SK-N-SH treated with all-trans-retinoic acid at 6 μM for 48 hours (cell line): ENCODE results near the gene KIF6.

Source experiments
- ATAC-seq: fragments of 200-7000 bp; cut with Tn5 transposase; 3 replicates; pipeline ENCODE4 v1.9.1; 2020; ENCODE audit warnings: mild to moderate bottlenecking, moderate library complexity
- CREB5 ChIP-seq: fragments of 250-450 bp; sonication (Bioruptor Pico); IDR thresholded peaks from 2 replicates; pipeline ENCODE4 v1.5.1; 2020; ENCODE audit warnings: low read depth, mild to moderate bottlenecking, moderate library complexity
- CSRNP3 ChIP-seq: fragments of 250-450 bp; sonication (Bioruptor Pico); IDR thresholded peaks from 2 replicates; pipeline ENCODE4 v1.5.1; 2021; ENCODE audit warnings: mild to moderate bottlenecking, moderate library complexity
- ESRRG ChIP-seq: fragments of 250-450 bp; sonication (Bioruptor Pico); IDR thresholded peaks from 2 replicates; pipeline ENCODE4 v1.6.1; 2021; ENCODE audit warnings: mild to moderate bottlenecking
- GLIS3 ChIP-seq: fragments of 250-450 bp; sonication (Bioruptor Pico); IDR thresholded peaks from 2 replicates; pipeline ENCODE4 v1.5.0; 2020; ENCODE audit warnings: mild to moderate bottlenecking, moderate library complexity
- OSR1 ChIP-seq: fragments of 250-450 bp; sonication (Bioruptor Pico); IDR thresholded peaks from 2 replicates; pipeline ENCODE4 v1.8.0; 2022; ENCODE audit warnings: moderate library complexity, mild to moderate bottlenecking, inconsistent platforms
- SNAI2 ChIP-seq: fragments of 250-450 bp; sonication (Bioruptor Pico); IDR thresholded peaks from 2 replicates; pipeline ENCODE4 v1.5.0; 2020; ENCODE audit warnings: mild to moderate bottlenecking, moderate library complexity
- TCF4 ChIP-seq: fragments of 250-450 bp; sonication (Bioruptor Pico); IDR thresholded peaks from 2 replicates; pipeline ENCODE4 v1.8.0; 2021; ENCODE audit warnings: mild to moderate bottlenecking, moderate library complexity, borderline replicate concordance
- TOX ChIP-seq: fragments of 250-450 bp; sonication (Bioruptor Pico); IDR thresholded peaks from 2 replicates; pipeline ENCODE4 v1.8.0; 2021; ENCODE audit warnings: mild to moderate bottlenecking, moderate library complexity, borderline replicate concordance
- TSHZ2 ChIP-seq: fragments of 250-450 bp; sonication (Bioruptor Pico); IDR thresholded peaks from 2 replicates; pipeline ENCODE4 v1.5.0; 2020; ENCODE audit warnings: mild to moderate bottlenecking, moderate library complexity
- ZC3H10 ChIP-seq: fragments of 250-450 bp; sonication (Bioruptor Pico); IDR thresholded peaks from 2 replicates; pipeline ENCODE4 v1.5.1; 2021; ENCODE audit warnings: mild to moderate bottlenecking, moderate library complexity
- ZFP3 ChIP-seq: fragments of 250-450 bp; sonication (Bioruptor Pico); IDR thresholded peaks from 2 replicates; pipeline ENCODE4 v1.5.0; 2020; ENCODE audit warnings: mild to moderate bottlenecking, moderate library complexity
- ZFP30 ChIP-seq: fragments of 450-650 bp; formaldehyde crosslinking; IDR thresholded peaks from 2 replicates; pipeline ENCODE4 v1.5.0; 2022; ENCODE audit warnings: mild to moderate bottlenecking, moderate library complexity
- ZNF565 ChIP-seq: fragments of 450-650 bp; formaldehyde crosslinking; conservative IDR thresholded peaks from 2 replicates; pipeline ENCODE4 v1.5.0; 2020; ENCODE audit warnings: low read depth, mild to moderate bottlenecking, moderate library complexity
- ZNF70 ChIP-seq: fragments of 450-650 bp; formaldehyde crosslinking; IDR thresholded peaks from 2 replicates; pipeline ENCODE4 v1.5.0; 2020; ENCODE audit warnings: mild to moderate bottlenecking, moderate library complexity
- ZNF8 ChIP-seq: fragments of 450-650 bp; formaldehyde crosslinking; IDR thresholded peaks from 2 replicates; pipeline ENCODE4 v1.5.0; 2020; ENCODE audit warnings: mild to moderate bottlenecking, moderate library complexity

The KIF6 gene

GRCh38 chr6:39638126-39638822 lies 86.9 kb downstream of the KIF6 start:
- no peak for ATAC-seq
- TF ChIP-seq ZNF70 (no peak), ZFP3 (CRISPR knock-in tag) (no peak), SNAI2 (CRISPR knock-in tag) (no peak), TSHZ2 (CRISPR knock-in tag) (no peak), CREB5 (CRISPR knock-in tag) (no peak), TCF4 (no peak), CSRNP3 (CRISPR knock-in tag) (no peak)

GRCh38 chr6:39634646-39635341 lies 90.4 kb downstream of the KIF6 start:
- no peak for TF ChIP-seq ZNF70
- no peak for TF ChIP-seq TCF4
- no peak for TF ChIP-seq TSHZ2 (CRISPR knock-in tag)
- TF ChIP-seq ZC3H10 (CRISPR knock-in tag): no peak
- no peak for TF ChIP-seq OSR1 (CRISPR knock-in tag)
- TF ChIP-seq, all 23 proteins: peak for 0

GRCh38 chr6:39625209-39625608 lies 100.0 kb downstream of the KIF6 start:
- TF ChIP-seq SNAI2 (CRISPR knock-in tag): no peak
- TF ChIP-seq ZNF8 (CRISPR knock-in tag): no peak
- TF ChIP-seq GLIS3 (CRISPR knock-in tag): no peak
- no peak for TF ChIP-seq TOX (CRISPR knock-in tag)
- no peak for ATAC-seq

More at GRCh38 chr6:39634646-39635341, 90.4 kb downstream of the KIF6 start:
- no peak for ATAC-seq

GRCh38 chr6:39623750-39624149 lies 101.5 kb downstream of the KIF6 start:
- no peak for ATAC-seq

More at GRCh38 chr6:39623750-39624149, 101.5 kb downstream of the KIF6 start:
- no peak for TF ChIP-seq ZNF565
- no peak for TF ChIP-seq ESRRG
- no peak for TF ChIP-seq TSHZ2 (CRISPR knock-in tag)
- no peak for TF ChIP-seq ZFP30 (CRISPR knock-in tag)
- no peak for TF ChIP-seq GLIS3 (CRISPR knock-in tag)
- TF ChIP-seq TOX (CRISPR knock-in tag): no peak
- TF ChIP-seq TCF4: no peak
